Naive thymus-derived CD4-positive, alpha-beta T cell (primary cell): ENCODE results near the gene RPL22. TPM values are rescaled to one million over a fixed set of nuclear protein-coding genes. Genes with fewer than 3 reads are reported as not detected.

ENCODE experiments used
- ATAC-seq: fragments of 150-1000 bp; cut with Tn5 transposase; 2 replicates; pipeline ENCODE4 v1.10.0; 2021; ENCODE audit warnings: mild to moderate bottlenecking, moderate library complexity
- CTCF ChIA-PET: fragments of 350-600 bp; sonication (Branson Sonifier 250); formaldehyde crosslinking; loops from one replicate; lab custom pipeline; 2021; ENCODE audit warnings: antibody characterized with exemption; lab: Charles Lee
- POLR2A ChIA-PET: fragments of 350-600 bp; sonication (Branson Sonifier 250); formaldehyde crosslinking; loops from one replicate; lab custom pipeline; 2021; ENCODE audit warnings: antibody characterized with exemption, inconsistent platforms; lab: Charles Lee
- DNase-seq, 9 donors: peaks; one replicate each; pipeline versions ENCODE4 v3.0.0 to v3.0.0-alpha.2; 2020 to 2022; ENCODE audit warnings: mixed read lengths in 1 of 9
- H3K27ac ChIP-seq: one replicate; pipeline ENCODE4 v1.7.0; 2013; ENCODE audit warnings: mild to moderate bottlenecking, low read depth, low read length, moderate library complexity
- H3K27me3 ChIP-seq, 2 donors: one replicate each; pipeline ENCODE4 v1.7.0; 2013; ENCODE audit warnings: low read length in 2 of 2, mild to moderate bottlenecking in 2 of 2, moderate library complexity in 2 of 2; ENCODE audit not compliant: control insufficient read depth in 2 of 2, insufficient read depth in 2 of 2
- H3K36me3 ChIP-seq, 3 experiments: 1 replicate in 2 of 3; 2 replicates in 1 of 3; pipeline ENCODE4 v1.7.0; 2013; ENCODE audit warnings: low read length in 3 of 3, mild to moderate bottlenecking in 3 of 3, moderate library complexity in 1 of 3; ENCODE audit not compliant: insufficient read depth in 3 of 3, control insufficient read depth in 2 of 3
- H3K4me1 ChIP-seq, 2 donors: one replicate each; pipeline ENCODE4 v1.7.0; 2013; ENCODE audit warnings: low read length in 2 of 2, mild to moderate bottlenecking in 2 of 2, moderate library complexity in 1 of 2; ENCODE audit not compliant: control insufficient read depth in 2 of 2, insufficient read depth in 2 of 2
- H3K4me3 ChIP-seq: 2 replicates; pipeline ENCODE4 v1.7.0; 2013; ENCODE audit warnings: mild to moderate bottlenecking, low read length
- H3K9me3 ChIP-seq, 3 experiments: 1 replicate in 2 of 3; 2 replicates in 1 of 3; pipeline ENCODE4 v1.7.0; 2013; ENCODE audit warnings: low read length in 3 of 3; ENCODE audit not compliant: control insufficient read depth in 2 of 3
- H3K27ac Mint-ChIP-seq, 9 donors: one replicate each; pipeline ENCODE4 v1.8.0; 2020 to 2022; ENCODE audit warnings: mixed read lengths in 9 of 9, mild to moderate bottlenecking in 8 of 9, moderate library complexity in 5 of 9, inconsistent platforms in 2 of 9
- H3K27me3 Mint-ChIP-seq, 5 donors: one replicate each; pipeline ENCODE4 v1.8.0; 2021 to 2022; ENCODE audit warnings: mixed read lengths in 5 of 5, mild to moderate bottlenecking in 1 of 5
- H3K36me3 Mint-ChIP-seq, 5 donors: one replicate each; pipeline ENCODE4 v1.8.0; 2020 to 2022; ENCODE audit warnings: mixed read lengths in 5 of 5, mild to moderate bottlenecking in 3 of 5, inconsistent platforms in 1 of 5
- H3K4me1 Mint-ChIP-seq, 7 donors: one replicate each; pipeline ENCODE4 v1.8.0; 2020 to 2022; ENCODE audit warnings: mixed read lengths in 7 of 7, mild to moderate bottlenecking in 3 of 7, inconsistent platforms in 1 of 7
- H3K4me3 Mint-ChIP-seq, 10 donors: one replicate each; pipeline ENCODE4 v1.8.0; 2020 to 2022; ENCODE audit warnings: mild to moderate bottlenecking in 10 of 10, mixed read lengths in 10 of 10, moderate library complexity in 6 of 10, inconsistent platforms in 2 of 10
- H3K9me3 Mint-ChIP-seq, 11 donors: one replicate each; pipeline ENCODE4 v1.8.0; 2020 to 2022; ENCODE audit warnings: mixed read lengths in 11 of 11, mild to moderate bottlenecking in 4 of 11, inconsistent platforms in 1 of 11, moderate library complexity in 1 of 11
- intact Hi-C, 2 donors: fragments of 100-400 bp; cut with micrococcal nuclease; formaldehyde crosslinking; loops; one replicate each; pipeline ENCODE4 v1.15.1; 2023
- polyA plus RNA-seq, 2 donors: library from polyadenylated mRNA; unstranded; fragments of 300-500 nt; fragmentation: Illumina TruSeq; gene quantifications; one replicate each; pipeline ENCODE4 v1.2.3, GENCODE V29; 2021
- total RNA-seq, 6 experiments: library from RNA in 5 of 6; stranded (reverse) in 5 of 6; gene quantifications; 1 replicate in 5 of 6; 2 replicates in 1 of 6; pipeline ENCODE4 v1.2.3 and lab custom pipeline; 2021 to 2026

RPL22 gene
- total and polyA plus RNA-seq, 7 experiments from 2014 or later, result 129 to 720 (median 469) TPM

- Histone ChIP-seq H3K27me3 (no peaks in the 10 kb centered on the region), H3K9me3 (no peaks in the 10 kb centered on the region), H3K4me3 (no peak overlapping the region), H3K4me1 (no peaks in the 10 kb centered on the region), H3K36me3 (no peaks in the 10 kb centered on the region), H3K27ac (no peak overlapping the region)
- no peak overlapping the region for H3K4me3 Mint-ChIP-seq
- H3K9me3 Mint-ChIP-seq, result no peaks in the 10 kb centered on the region
- ChIA-PET CTCF (no interaction called here), POLR2A (no interaction called here)
- H3K27me3 Mint-ChIP-seq, result peaks cover 3 to 17% (median 8%) of the 10 kb centered on the region in 5 donors
- no peaks in the 10 kb centered on the region for H3K36me3 Mint-ChIP-seq
- peaks cover 0 to 2% (median 0%) of the 10 kb centered on the region in 7 donors for H3K4me1 Mint-ChIP-seq
- intact Hi-C loops, result no loop called here
- H3K27ac Mint-ChIP-seq, result no peak overlapping the region
- DNase-seq (no peak), ATAC-seq (no peak)
Observed at GRCh38 chr1:6165441-6165985, 33.9 kb downstream of the RPL22 start.

GRCh38 chr1:6165027-6165426, 34.4 kb downstream of the RPL22 start:
- H3K4me3 Mint-ChIP-seq, result no peak overlapping the region
- DNase-seq, result no peak
- CTCF ChIA-PET, result no interaction called here
- no peak for ATAC-seq
- H3K27me3 ChIP-seq, result no peaks in the 10 kb centered on the region
- H3K27ac Mint-ChIP-seq, result no peak overlapping the region
- no peaks in the 10 kb centered on the region for H3K9me3 Mint-ChIP-seq
- H3K27ac ChIP-seq, result no peak overlapping the region
- H3K27me3 Mint-ChIP-seq, result peaks cover 3 to 17% (median 8%) of the 10 kb centered on the region in 5 donors
- peaks cover 0 to 2% (median 0%) of the 10 kb centered on the region in 7 donors for H3K4me1 Mint-ChIP-seq
- no peaks in the 10 kb centered on the region for H3K4me1 ChIP-seq
- intact Hi-C loops, result no loop called here
- H3K9me3 ChIP-seq, result no peaks in the 10 kb centered on the region
- no peaks in the 10 kb centered on the region for H3K36me3 ChIP-seq
- no peak overlapping the region for H3K4me3 ChIP-seq
- POLR2A ChIA-PET, result no interaction called here
- no peaks in the 10 kb centered on the region for H3K36me3 Mint-ChIP-seq

- no peaks in the 10 kb centered on the region for H3K4me1 ChIP-seq
- H3K4me3 Mint-ChIP-seq, result no peak overlapping the region
- DNase-seq (no peak), ATAC-seq (no peak)
- H3K27ac ChIP-seq, result no peak overlapping the region
- no peak overlapping the region for H3K4me3 ChIP-seq
- peaks cover 0 to 4% (median 0%) of the 10 kb centered on the region in 5 donors for H3K36me3 Mint-ChIP-seq
- H3K36me3 ChIP-seq, result no peaks in the 10 kb centered on the region
- POLR2A ChIA-PET, result no interaction called here
- CTCF ChIA-PET, result no interaction called here
- H3K9me3 Mint-ChIP-seq, result no peaks in the 10 kb centered on the region
- H3K9me3 ChIP-seq, result no peaks in the 10 kb centered on the region
- peaks cover 3 to 21% (median 13%) of the 10 kb centered on the region in 5 donors for H3K27me3 Mint-ChIP-seq
- no peak overlapping the region for H3K27ac Mint-ChIP-seq
- H3K4me1 Mint-ChIP-seq, result peaks cover 0 to 5% (median 0%) of the 10 kb centered on the region in 7 donors
- H3K27me3 ChIP-seq, result no peaks in the 10 kb centered on the region
- intact Hi-C loops, result no loop called here
Observed at GRCh38 chr1:6163973-6164617, 35.3 kb downstream of the RPL22 start.

GRCh38 chr1:6163191-6163972, 36.0 kb downstream of the RPL22 start:
- Histone ChIP-seq H3K27ac (no peak overlapping the region), H3K9me3 (no peaks in the 10 kb centered on the region), H3K4me1 (no peaks in the 10 kb centered on the region), H3K36me3 (no peaks in the 10 kb centered on the region), H3K27me3 (no peaks in the 10 kb centered on the region), H3K4me3 (no peak overlapping the region)
- H3K9me3 Mint-ChIP-seq, result no peaks in the 10 kb centered on the region
- intact Hi-C loops, result no loop called here
- DNase-seq (no peak), ATAC-seq (no peak)
- no peak overlapping the region for H3K27ac Mint-ChIP-seq
- H3K27me3 Mint-ChIP-seq, result peaks cover 3 to 25% (median 13%) of the 10 kb centered on the region in 5 donors
- H3K4me3 Mint-ChIP-seq, result no peak overlapping the region
- ChIA-PET CTCF (no interaction called here), POLR2A (no interaction called here)
- H3K4me1 Mint-ChIP-seq, result peaks cover 0 to 8% (median 0%) of the 10 kb centered on the region in 7 donors
- peaks cover 0 to 4% (median 0%) of the 10 kb centered on the region in 5 donors for H3K36me3 Mint-ChIP-seq

GRCh38 chr1:6162773-6163172, 36.6 kb downstream of the RPL22 start:
- Mint-ChIP-seq H3K4me1 (peaks cover 0 to 8% (median 0%) of the 10 kb centered on the region in 7 donors), H3K36me3 (peaks cover 0 to 4% (median 0%) of the 10 kb centered on the region in 5 donors), H3K4me3 (no peak overlapping the region), H3K9me3 (no peaks in the 10 kb centered on the region), H3K27me3 (peaks cover 3 to 27% (median 13%) of the 10 kb centered on the region in 5 donors), H3K27ac (no peak overlapping the region)
- CTCF ChIA-PET, result no interaction called here
- Histone ChIP-seq H3K27ac (no peak overlapping the region), H3K9me3 (no peaks in the 10 kb centered on the region), H3K27me3 (no peaks in the 10 kb centered on the region), H3K4me1 (no peaks in the 10 kb centered on the region), H3K36me3 (no peaks in the 10 kb centered on the region), H3K4me3 (no peak overlapping the region)
- POLR2A ChIA-PET, result no interaction called here
- DNase-seq, result no peak
- intact Hi-C loops, result no loop called here
- ATAC-seq, result no peak

GRCh38 chr1:6162341-6162740, 37.1 kb downstream of the RPL22 start:
- Mint-ChIP-seq H3K27me3 (peaks cover 3 to 22% (median 13%) of the 10 kb centered on the region in 5 donors), H3K9me3 (no peaks in the 10 kb centered on the region), H3K36me3 (peaks cover 0 to 4% (median 0%) of the 10 kb centered on the region in 5 donors), H3K27ac (no peak overlapping the region), H3K4me1 (peaks cover 0 to 11% (median 0%) of the 10 kb centered on the region in 7 donors), H3K4me3 (no peak overlapping the region)
- Histone ChIP-seq H3K9me3 (no peaks in the 10 kb centered on the region), H3K36me3 (no peaks in the 10 kb centered on the region), H3K27me3 (no peaks in the 10 kb centered on the region), H3K4me3 (no peak overlapping the region), H3K4me1 (no peaks in the 10 kb centered on the region), H3K27ac (no peak overlapping the region)
- ChIA-PET POLR2A (no interaction called here), CTCF (no interaction called here)
- no peak for ATAC-seq
- intact Hi-C loops, result no loop called here
- DNase-seq, result no peak
